Measurements from ENCODE around the gene ANKAR. TPM values are rescaled to one million over a fixed set of nuclear protein-coding genes. Genes with fewer than 3 reads are reported as not detected.
"Not testable (repeated sequence)": the region's sequence is repeated elsewhere in the genome, so short reads cannot be mapped to it uniquely, and the experiment has no call there.

Gene ANKAR
- total RNA-seq, 1 donor from 2014 or later, result 10.3 TPM

DNA sequence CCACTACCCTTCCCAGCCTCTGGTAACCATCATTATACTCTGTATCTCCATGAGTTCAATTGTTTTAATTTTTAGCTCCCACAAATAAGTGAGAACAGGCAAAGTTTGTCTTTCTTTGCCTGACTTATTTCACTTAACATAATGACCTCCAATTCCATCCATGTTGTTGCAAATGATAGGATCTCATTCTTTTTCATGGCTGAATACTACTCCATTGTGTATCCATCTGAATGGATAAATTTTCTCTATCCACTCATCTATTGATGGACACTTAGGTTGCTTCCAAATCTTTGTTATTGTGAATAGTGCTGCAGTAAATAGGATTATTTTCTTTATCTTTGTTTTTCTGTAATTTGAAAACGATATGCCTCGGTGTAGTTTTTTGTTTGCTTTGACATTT is 26.2 kb downstream of the ANKAR start:
- no peak for DNase-seq
- no peak for ATAC-seq
- no peaks in the 10 kb centered on the region for H3K27me3 ChIP-seq (ENCODE audit: low read depth)
- H3K4me1 ChIP-seq, result no peaks in the 10 kb centered on the region
- no peak overlapping the region for H3K4me3 ChIP-seq
- TF ChIP-seq CTCF (IDR thresholded peaks at IDR 0.05), result no peak
- no peak overlapping the region for H3K27ac ChIP-seq
- intact Hi-C loops (cut with DNase I), result no loop called here
- H3K9me3 ChIP-seq, result no peaks in the 10 kb centered on the region
- peaks cover 6% of the 10 kb centered on the region for H3K36me3 ChIP-seq

DNA sequence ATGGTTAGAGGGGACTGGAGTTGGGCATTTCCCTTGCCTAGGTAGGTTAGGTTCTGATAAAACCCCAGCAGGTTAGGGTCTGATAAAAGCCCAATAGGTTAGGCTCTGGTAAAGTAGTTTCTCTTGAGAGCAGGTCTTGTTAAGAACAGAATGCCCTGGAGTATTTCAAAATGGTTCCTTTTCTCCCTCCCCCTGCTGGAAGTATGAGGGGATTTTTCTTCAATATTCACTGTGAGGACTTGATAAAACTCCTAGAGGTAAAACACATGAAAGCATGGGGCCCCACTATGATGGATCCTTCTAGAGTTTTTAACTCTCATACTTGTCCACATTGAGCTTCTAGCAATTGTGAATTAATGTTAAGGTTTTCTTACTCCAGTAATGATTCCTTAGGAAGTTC is 27.6 kb downstream of the ANKAR start:
- Histone ChIP-seq H3K4me3 (no peak overlapping the region), H3K9me3 (no peaks in the 10 kb centered on the region), H3K4me1 (no peaks in the 10 kb centered on the region), H3K36me3 (peaks cover 12% of the 10 kb centered on the region), H3K27ac (no peak overlapping the region), H3K27me3 (ENCODE audit: low read depth) (no peaks in the 10 kb centered on the region)
- ATAC-seq, result no peak
- TF ChIP-seq CTCF (IDR thresholded peaks at IDR 0.05), result no peak
- intact Hi-C loops (cut with DNase I), result no loop called here
- DNase-seq, result no peak

- no peaks in the 10 kb centered on the region for H3K27me3 ChIP-seq (ENCODE audit: low read depth)
- DNase-seq, result no peak
- H3K4me1 ChIP-seq, result no peaks in the 10 kb centered on the region
- H3K4me3 ChIP-seq, result no peak overlapping the region
- intact Hi-C loops (cut with DNase I), result no loop called here
- H3K27ac ChIP-seq, result no peak overlapping the region
- no peaks in the 10 kb centered on the region for H3K9me3 ChIP-seq
- ATAC-seq, result no peak
- TF ChIP-seq CTCF (IDR thresholded peaks at IDR 0.05), result no peak
- peaks cover 12% of the 10 kb centered on the region for H3K36me3 ChIP-seq
Measured at GRCh38 chr2:189709501-189710221, 35.2 kb downstream of the ANKAR start.

DNA sequence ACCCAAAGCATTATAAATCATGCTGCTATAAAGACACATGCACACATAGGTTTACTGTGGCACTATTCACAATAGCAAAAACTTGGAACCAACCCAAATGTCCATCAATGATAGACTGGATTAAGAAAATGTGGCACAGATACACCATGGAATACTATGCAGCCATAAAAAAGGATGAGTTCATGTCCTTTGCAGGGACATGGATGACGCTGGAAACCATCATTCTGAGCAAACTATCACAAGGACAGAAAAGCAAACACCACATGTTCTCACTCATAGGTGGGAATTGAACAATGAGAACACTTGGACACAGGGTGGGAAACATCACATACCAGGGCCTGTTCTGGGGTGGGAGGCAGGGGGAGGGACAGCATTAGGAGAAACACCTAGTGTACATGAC is 43.1 kb downstream of the ANKAR start:
- ATAC-seq; H3K27me3 ChIP-seq (ENCODE audit: low read depth); DNase-seq; H3K27ac ChIP-seq; intact Hi-C loops (cut with DNase I); H3K4me1 ChIP-seq; H3K4me3 ChIP-seq; H3K9me3 ChIP-seq; H3K36me3 ChIP-seq: not testable (repeated sequence)

GRCh38 chr2:189719571-189719970 is 45.1 kb downstream of the ANKAR start:
- no peaks in the 10 kb centered on the region for H3K9me3 ChIP-seq
- no peaks in the 10 kb centered on the region for H3K36me3 ChIP-seq
- intact Hi-C loops (cut with DNase I), result no loop called here
- no peaks in the 10 kb centered on the region for H3K27me3 ChIP-seq (ENCODE audit: low read depth)
- H3K27ac ChIP-seq, result no peak overlapping the region
- ATAC-seq (no peak), DNase-seq (no peak)
- H3K4me1 ChIP-seq, result no peaks in the 10 kb centered on the region
- H3K4me3 ChIP-seq, result no peak overlapping the region
- TF ChIP-seq CTCF (IDR thresholded peaks at IDR 0.05), result no peak

GRCh38 chr2:189723192-189723591 is 48.7 kb downstream of the ANKAR start:
- H3K4me1 ChIP-seq, result no peaks in the 10 kb centered on the region
- intact Hi-C loops (cut with DNase I), result no loop called here
- H3K27ac ChIP-seq, result no peak overlapping the region
- H3K27me3 ChIP-seq (ENCODE audit: low read depth), result no peaks in the 10 kb centered on the region
- no peak for DNase-seq
- no peak overlapping the region for H3K4me3 ChIP-seq
- no peaks in the 10 kb centered on the region for H3K9me3 ChIP-seq
- peaks cover 1% of the 10 kb centered on the region for H3K36me3 ChIP-seq
- no peak for ATAC-seq
- no peak for TF ChIP-seq CTCF (IDR thresholded peaks at IDR 0.05)

Other genes with a start within 250 kb of the ANKAR start
- gene WDR75, start 233.2 kb upstream of the ANKAR start, total RNA-seq, result 21.1 TPM
- 135 TPM for gene SLC40A1, start 93.9 kb upstream of the ANKAR start, total RNA-seq
- gene ASNSD1, start 13.2 kb upstream of the ANKAR start, total RNA-seq, result 29.1 TPM
- gene OSGEPL1, start 88.1 kb downstream of the ANKAR start, total RNA-seq, result 7.9 TPM
- 69.2 TPM for gene ORMDL1, start 109.7 kb downstream of the ANKAR start, total RNA-seq
- 21.7 TPM for gene PMS1, start 109.8 kb downstream of the ANKAR start, total RNA-seq

All from lower lobe of right lung (tissue), 2 donors.